Left ventricle myocardium inferior (tissue), 1 donor: Measurements from ENCODE around the gene ATP5PO. TPM values are rescaled to one million over a fixed set of nuclear protein-coding genes. Genes with fewer than 3 reads are reported as not detected.

ENCODE experiments used
- DNase-seq: peaks from one replicate; pipeline ENCODE4 v3.0.0-alpha.2; 2020
- H3K27ac ChIP-seq: fragments of 200-600 bp; replicated peaks from 2 replicates; pipeline ENCODE4 v1.8.0; 2021
- H3K27me3 ChIP-seq: fragments of 200-600 bp; 2 replicates; pipeline ENCODE4 v1.8.0; 2021; ENCODE audit warnings: low read depth
- H3K36me3 ChIP-seq: fragments of 200-600 bp; 2 replicates; pipeline ENCODE4 v1.8.0; 2021
- H3K4me1 ChIP-seq: fragments of 200-600 bp; 2 replicates; pipeline ENCODE4 v1.8.0; 2021
- H3K4me3 ChIP-seq: fragments of 200-600 bp; 2 replicates; pipeline ENCODE4 v1.8.0; 2021; ENCODE audit warnings: mild to moderate bottlenecking, moderate library complexity
- H3K9me3 ChIP-seq: fragments of 200-600 bp; replicated peaks from 2 replicates; pipeline ENCODE4 v1.8.0; 2021
- CTCF ChIP-seq: fragments of 200-600 bp; IDR thresholded peaks from 2 replicates; pipeline ENCODE4 v1.8.0; 2021; ENCODE audit warnings: antibody characterized with exemption, mild to moderate bottlenecking, borderline replicate concordance
- intact Hi-C: fragments of 100-400 bp; cut with micrococcal nuclease; formaldehyde crosslinking; loops from one replicate; pipeline ENCODE4 v1.11.0; 2022
- total RNA-seq: library from RNA; stranded (reverse); fragmentation: NEBNext Ultra II Directional; extraction: Animal tissue kit (Norgen Biotek cat#: 25700); gene quantifications from one replicate; pipeline ENCODE4 v1.2.1, GENCODE V29; 2021
- donor health status: DM: no; HTN: yes; CAD: no; lungs with severe emphysema.

The ATP5PO gene
- total RNA-seq, 1 donor from 2014 or later: 780 TPM

DNA sequence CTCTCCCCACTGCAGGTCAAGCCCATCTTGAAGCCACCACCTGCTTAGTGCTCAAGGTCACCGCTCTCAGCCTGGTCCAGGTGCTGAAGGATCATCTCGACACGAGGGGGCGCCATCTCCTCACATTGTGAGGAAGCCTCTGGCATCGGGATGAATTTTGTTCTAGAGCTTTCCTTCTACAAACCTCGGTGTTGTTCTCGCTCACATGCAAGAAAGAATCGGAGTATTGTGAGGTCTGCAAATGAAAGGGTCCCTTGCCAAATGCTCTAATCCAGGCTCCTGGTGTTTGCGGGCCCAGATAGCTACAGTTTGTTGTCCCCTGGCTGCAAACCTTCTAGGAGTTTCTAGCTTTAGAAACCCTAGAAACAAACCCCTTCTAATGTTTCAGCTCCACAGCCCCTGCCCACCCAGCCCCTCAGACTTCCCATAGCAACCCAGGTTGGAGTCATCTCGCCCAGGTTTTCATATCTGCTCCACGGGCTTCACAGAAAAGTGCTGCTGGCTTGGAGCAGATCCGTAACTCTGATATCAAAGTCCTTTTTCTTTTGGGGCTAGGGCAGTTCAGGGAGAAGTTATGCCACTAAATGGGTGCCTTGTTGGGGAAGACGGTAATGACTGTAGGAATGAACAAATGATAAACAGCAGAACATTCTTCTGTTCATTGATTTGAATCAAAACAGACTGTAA lies 8.6 kb upstream of the ATP5PO start:
- H3K27me3 ChIP-seq: no peaks in the 10 kb centered on the region
- intact Hi-C loops: loop anchor here (5.0 kb wide), 1 partner anchor 423 kb away; no protein-coding TSS in a partner anchor
- peaks cover 8% of the 10 kb centered on the region for H3K4me1 ChIP-seq
- peak; percentile 94 for TF ChIP-seq CTCF
- DNase-seq: peak; percentile 88
- H3K4me3 ChIP-seq: no peak overlapping the region
- H3K36me3 ChIP-seq: no peaks in the 10 kb centered on the region
- H3K27ac ChIP-seq: no peak overlapping the region
- H3K9me3 ChIP-seq: no peaks in the 10 kb centered on the region

GRCh38 chr21:33917421-33917820 lies 1.8 kb upstream of the ATP5PO start:
- intact Hi-C loops: loop anchor here (10.0 kb wide), 1 partner anchor 287 kb away; no protein-coding TSS in a partner anchor
- Histone ChIP-seq H3K4me1 (peaks cover 36% of the 10 kb centered on the region), H3K27ac (no peak overlapping the region), H3K9me3 (no peaks in the 10 kb centered on the region), H3K36me3 (peaks cover 13% of the 10 kb centered on the region), H3K27me3 (no peaks in the 10 kb centered on the region), H3K4me3 (no peak overlapping the region)
- no peak for DNase-seq
- TF ChIP-seq CTCF: no peak

DNA sequence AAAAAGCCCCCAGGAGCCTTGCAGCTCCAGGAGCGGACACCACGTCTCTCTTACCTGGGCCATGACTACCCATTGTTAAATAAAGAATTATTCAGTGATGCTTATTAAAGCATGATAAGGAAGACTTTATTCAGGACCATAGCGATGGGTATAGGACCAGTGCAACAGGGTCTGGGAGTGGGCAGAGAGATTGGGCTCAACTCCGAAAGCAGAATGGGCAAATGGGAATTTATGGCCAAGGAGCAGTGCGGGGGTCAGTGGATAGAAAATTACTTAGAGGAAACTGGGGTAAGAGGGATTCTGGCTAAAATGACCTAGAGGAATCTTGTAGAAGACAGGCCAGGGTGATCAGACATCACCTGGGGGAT lies 580 bp upstream of the ATP5PO start:
- no peak for DNase-seq
- intact Hi-C loops: loop anchor here (10.0 kb wide), 1 partner anchor 289 kb away; no protein-coding TSS in a partner anchor
- Histone ChIP-seq H3K4me1 (peaks cover 46% of the 10 kb centered on the region), H3K36me3 (peaks cover 26% of the 10 kb centered on the region), H3K27me3 (no peaks in the 10 kb centered on the region), H3K9me3 (no peaks in the 10 kb centered on the region), H3K27ac (peak overlapping the region; percentile 95), H3K4me3 (peak overlapping the region; percentile 89)
- no peak for TF ChIP-seq CTCF

DNA sequence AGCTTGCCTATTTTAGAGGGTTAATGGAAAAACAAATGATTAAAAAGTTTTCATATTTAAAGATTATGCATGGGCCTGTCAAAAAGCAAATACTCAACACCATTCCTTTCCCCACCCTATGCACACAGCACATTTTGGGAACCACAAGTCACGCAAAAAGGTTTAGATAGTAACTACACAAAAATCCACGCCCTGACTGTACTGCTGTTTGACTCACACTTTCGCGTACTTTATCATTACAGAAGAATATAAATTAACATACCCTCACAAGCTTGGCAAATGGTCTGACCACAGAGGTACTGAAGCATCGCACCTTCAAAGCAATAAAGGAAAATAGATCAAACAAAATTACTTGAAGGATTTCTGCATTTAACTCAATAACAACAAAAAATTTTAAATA lies 1.4 kb downstream of the ATP5PO start:
- H3K36me3 ChIP-seq: peaks cover 46% of the 10 kb centered on the region

DNA sequence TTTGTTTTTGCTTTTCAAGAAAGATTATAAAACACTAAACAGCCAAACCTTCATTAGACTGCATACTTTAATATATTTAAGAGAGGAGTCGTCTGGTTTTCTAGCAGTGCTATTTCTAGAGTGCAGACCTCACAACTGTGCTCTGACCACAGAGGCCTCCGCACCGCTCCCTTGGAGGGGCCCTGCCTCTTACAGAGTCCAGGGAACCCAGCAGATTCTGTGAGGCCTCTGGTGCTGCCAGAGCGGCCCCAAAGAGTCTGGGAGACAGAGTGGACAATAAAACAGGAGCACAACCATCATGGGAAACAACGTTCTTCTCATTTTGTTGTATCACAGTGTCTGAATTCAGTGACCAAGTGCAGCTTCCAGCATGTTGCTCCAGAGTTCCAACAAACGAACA lies 5.8 kb downstream of the ATP5PO start:
- H3K27me3 ChIP-seq: no peaks in the 10 kb centered on the region
- H3K27ac ChIP-seq: no peak overlapping the region
- DNase-seq: no peak
- no peak for TF ChIP-seq CTCF
- H3K36me3 ChIP-seq: peaks cover 90% of the 10 kb centered on the region
- intact Hi-C loops: loop anchor here (10.0 kb wide), 1 partner anchor 295 kb away; no protein-coding TSS in a partner anchor
- H3K4me1 ChIP-seq: peaks cover 54% of the 10 kb centered on the region
- no peaks in the 10 kb centered on the region for H3K9me3 ChIP-seq
- no peak overlapping the region for H3K4me3 ChIP-seq

More for the DNA sequence above, 1.4 kb downstream of the ATP5PO start:
- TF ChIP-seq CTCF: no peak
- Histone ChIP-seq H3K27me3 (no peaks in the 10 kb centered on the region), H3K9me3 (no peaks in the 10 kb centered on the region), H3K4me3 (peak overlapping the region; percentile 89), H3K27ac (peak overlapping the region; percentile 95), H3K4me1 (peaks cover 63% of the 10 kb centered on the region)
- intact Hi-C loops: loop anchor here (10.0 kb wide), 1 partner anchor 291 kb away; no protein-coding TSS in a partner anchor
- no peak for DNase-seq
